ENCODE results near the gene HK1. TPM values are rescaled to one million over a fixed set of nuclear protein-coding genes. Genes with fewer than 3 reads are reported as not detected.
A peak's percentile ranks its signal among the peaks of the same experiment; 100 is the strongest.

The HK1 gene
- total RNA-seq, 2 experiments from 2014 or later = 118 to 123 TPM

DNA sequence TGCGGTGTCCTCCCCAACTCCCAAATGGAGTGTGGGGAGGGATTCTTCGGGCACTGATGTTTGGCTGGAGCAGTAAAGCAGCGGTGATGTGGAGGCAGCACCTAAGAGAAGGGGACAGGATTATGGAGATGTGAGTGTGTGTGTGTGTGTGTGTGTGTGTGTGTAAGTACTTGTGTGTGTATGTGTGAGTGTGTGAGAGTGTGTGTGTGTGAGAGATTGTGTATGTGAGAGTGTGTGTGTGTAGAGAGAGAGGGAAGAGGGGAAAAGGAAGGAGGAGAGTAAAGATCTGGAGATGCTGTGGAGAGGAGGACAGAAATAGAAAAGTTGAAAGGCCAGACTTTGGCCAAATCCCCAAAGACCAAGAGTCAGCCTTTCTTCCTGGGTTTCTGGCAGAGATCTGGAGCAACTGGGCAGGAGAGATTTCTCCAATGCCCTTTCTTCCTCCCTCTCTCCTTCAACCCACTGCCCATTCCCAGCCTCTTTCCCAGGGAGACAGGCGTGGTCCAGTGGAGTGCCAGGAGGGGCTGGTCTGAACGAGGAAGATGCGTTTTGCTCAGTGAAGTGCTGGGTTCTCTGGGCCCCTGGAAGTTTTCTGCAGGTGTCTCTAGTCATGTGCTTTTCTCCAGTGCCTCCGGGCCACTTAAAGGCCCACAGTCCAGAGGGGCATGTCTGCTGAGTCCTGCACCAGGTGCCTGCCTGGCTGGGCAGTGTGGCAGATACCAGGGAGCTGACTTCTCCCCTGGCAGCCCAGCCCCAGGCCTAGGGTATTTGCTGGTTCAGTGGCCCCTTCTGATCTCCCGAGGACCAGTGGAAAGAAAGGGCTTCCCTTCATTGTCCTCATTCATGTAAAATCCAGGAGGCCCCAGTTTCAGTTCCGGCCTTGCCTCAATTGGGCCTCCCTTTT lies 60.5 kb downstream of the HK1 start:
- DNase-seq (no peak), ATAC-seq (ENCODE audit: low read depth) (no peak)
- peaks cover 28% of the 10 kb centered on the region for H3K36me3 Mint-ChIP-seq
- peaks cover 55% of the 10 kb centered on the region for H3K4me1 Mint-ChIP-seq
- H3K27me3 Mint-ChIP-seq = no peaks in the 10 kb centered on the region
- peak overlapping the region; percentile 25 for H3K27ac Mint-ChIP-seq
- POLR2A ChIA-PET = interaction anchor here (0.6 kb wide), 1 partner anchor 660 kb away, joined by 3 read pairs; no protein-coding TSS in a partner anchor
- H3K4me3 Mint-ChIP-seq = no peak overlapping the region
- H3K9me3 Mint-ChIP-seq = no peaks in the 10 kb centered on the region

DNA sequence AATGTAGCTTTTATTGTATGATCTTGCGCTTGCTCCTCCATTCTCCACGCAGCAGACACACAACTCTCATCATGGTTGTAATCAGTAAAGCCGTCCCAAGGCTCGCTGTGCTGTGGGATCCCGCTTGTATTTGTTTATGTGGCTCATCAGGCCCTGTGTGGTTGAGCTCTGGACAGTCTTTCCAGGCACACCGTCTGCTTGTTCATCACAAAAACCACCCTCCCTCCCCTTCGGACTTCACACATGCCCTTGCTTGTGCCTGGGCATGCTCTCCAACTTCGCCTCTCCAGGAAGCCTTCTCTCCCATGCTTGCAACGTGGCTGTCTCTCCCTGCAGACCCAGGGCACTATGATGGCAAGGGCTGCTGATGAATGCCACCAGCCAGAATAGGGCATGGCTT lies 62.4 kb downstream of the HK1 start:
- H3K27me3 Mint-ChIP-seq = no peaks in the 10 kb centered on the region
- POLR2A ChIA-PET = no interaction called here
- H3K9me3 Mint-ChIP-seq = no peaks in the 10 kb centered on the region
- H3K27ac Mint-ChIP-seq = no peak overlapping the region
- H3K4me3 Mint-ChIP-seq = no peak overlapping the region
- peaks cover 30% of the 10 kb centered on the region for H3K36me3 Mint-ChIP-seq
- no peak for DNase-seq
- ATAC-seq (ENCODE audit: low read depth) = no peak
- H3K4me1 Mint-ChIP-seq = peaks cover 52% of the 10 kb centered on the region

DNA sequence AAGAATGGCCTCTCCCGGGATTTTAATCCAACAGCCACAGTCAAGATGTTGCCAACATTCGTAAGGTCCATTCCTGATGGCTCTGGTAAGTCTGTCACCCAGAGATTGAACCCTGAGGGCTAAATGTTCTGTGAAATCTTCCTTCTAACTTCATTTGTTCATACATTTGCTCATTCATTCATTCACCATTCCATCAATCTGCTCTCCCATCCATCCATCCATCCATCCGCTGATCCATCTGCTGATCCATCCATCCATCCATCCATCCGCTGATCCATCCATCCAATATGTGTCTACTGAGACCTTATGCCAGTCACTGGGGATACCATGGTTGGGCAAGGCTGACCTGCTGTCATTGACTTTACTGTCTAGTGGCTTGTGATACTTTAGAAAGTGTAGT lies 65.6 kb downstream of the HK1 start:
- peaks cover 38% of the 10 kb centered on the region for H3K36me3 Mint-ChIP-seq
- H3K27ac Mint-ChIP-seq = peak overlapping the region; percentile 78
- no peaks in the 10 kb centered on the region for H3K9me3 Mint-ChIP-seq
- peaks cover 62% of the 10 kb centered on the region for H3K4me1 Mint-ChIP-seq
- POLR2A ChIA-PET = interaction anchor here (1.3 to 1.4 kb wide), 2 partner anchors 15 to 16 kb away, joined by 3 to 9 read pairs; no protein-coding TSS in a partner anchor
- H3K4me3 Mint-ChIP-seq = peak overlapping the region; percentile 50
- DNase-seq (no peak), ATAC-seq (ENCODE audit: low read depth) (no peak)
- H3K27me3 Mint-ChIP-seq = no peaks in the 10 kb centered on the region

DNA sequence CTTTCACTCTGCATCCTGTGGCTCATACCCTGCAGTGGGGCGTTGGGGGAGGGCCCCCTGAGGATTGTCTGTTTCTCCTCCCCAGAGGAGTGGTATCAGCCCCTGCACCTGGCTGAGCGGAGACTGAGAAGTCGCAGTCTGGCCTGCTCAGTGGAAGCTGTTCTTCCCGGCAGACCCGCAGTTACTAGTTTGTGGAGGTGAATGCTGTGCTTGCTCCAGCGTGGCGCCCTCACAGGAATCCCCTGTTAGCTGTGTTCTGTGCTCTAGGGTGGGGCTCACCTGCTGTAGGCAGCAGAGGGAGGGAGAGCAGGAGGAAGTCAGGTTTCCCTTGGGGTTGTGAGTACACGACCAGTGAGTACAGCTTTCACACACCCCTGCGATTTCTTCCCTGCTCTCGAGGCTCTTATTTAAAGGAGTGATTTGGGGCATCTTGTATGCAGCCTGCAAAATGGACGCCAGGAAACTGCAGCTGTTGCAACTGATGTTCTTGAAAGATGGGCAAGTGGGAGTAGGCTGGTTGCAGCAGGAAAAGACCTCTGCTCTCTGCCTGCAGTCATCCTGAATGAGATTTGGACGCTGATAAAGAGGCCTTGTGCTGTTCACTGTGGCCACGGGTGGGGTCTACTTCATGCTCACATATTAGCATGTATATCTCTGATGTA lies 66.4 kb downstream of the HK1 start:
- POLR2A ChIA-PET = interaction anchor here (1.0 to 1.8 kb wide), 5 partner anchors 9 to 27 kb away, joined by 3 to 10 read pairs (median 6); no protein-coding TSS in a partner anchor
- Mint-ChIP-seq H3K27me3 (no peaks in the 10 kb centered on the region), H3K4me1 (peaks cover 68% of the 10 kb centered on the region), H3K4me3 (peak overlapping the region; percentile 50), H3K36me3 (peaks cover 43% of the 10 kb centered on the region), H3K9me3 (no peaks in the 10 kb centered on the region), H3K27ac (peak overlapping the region; percentile 78)
- DNase-seq = peak; percentile 52
- ATAC-seq (ENCODE audit: low read depth) = peak; percentile 75

DNA sequence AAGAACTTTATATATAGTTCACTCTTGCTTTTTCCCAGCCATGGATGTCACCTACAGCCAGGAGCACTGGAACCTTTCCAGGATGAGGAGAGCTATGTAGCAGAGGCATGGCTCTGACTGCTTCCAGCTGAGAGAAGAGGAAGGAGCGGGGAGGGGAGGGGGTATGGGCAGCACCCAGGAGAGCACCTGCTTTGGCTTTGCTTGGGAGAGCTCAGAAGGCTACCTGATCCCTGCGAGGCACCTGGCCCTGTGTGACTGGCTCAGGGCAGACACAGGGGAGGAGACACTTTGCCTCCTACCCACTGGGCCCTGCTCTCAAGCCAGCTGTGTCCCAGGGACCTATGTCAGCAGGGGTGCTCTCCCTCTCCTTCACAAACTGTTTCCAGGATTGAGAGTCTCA lies 67.1 kb downstream of the HK1 start:
- Mint-ChIP-seq H3K9me3 (no peaks in the 10 kb centered on the region), H3K27me3 (no peaks in the 10 kb centered on the region), H3K4me1 (peaks cover 74% of the 10 kb centered on the region), H3K4me3 (peak overlapping the region; percentile 50), H3K27ac (peak overlapping the region; percentile 78), H3K36me3 (peaks cover 47% of the 10 kb centered on the region)
- DNase-seq (no peak), ATAC-seq (ENCODE audit: low read depth) (no peak)
- POLR2A ChIA-PET = interaction anchor here (1.4 to 1.8 kb wide), 3 partner anchors 18 to 28 kb away, joined by 6 to 10 read pairs (median 9); no protein-coding TSS in a partner anchor

DNA sequence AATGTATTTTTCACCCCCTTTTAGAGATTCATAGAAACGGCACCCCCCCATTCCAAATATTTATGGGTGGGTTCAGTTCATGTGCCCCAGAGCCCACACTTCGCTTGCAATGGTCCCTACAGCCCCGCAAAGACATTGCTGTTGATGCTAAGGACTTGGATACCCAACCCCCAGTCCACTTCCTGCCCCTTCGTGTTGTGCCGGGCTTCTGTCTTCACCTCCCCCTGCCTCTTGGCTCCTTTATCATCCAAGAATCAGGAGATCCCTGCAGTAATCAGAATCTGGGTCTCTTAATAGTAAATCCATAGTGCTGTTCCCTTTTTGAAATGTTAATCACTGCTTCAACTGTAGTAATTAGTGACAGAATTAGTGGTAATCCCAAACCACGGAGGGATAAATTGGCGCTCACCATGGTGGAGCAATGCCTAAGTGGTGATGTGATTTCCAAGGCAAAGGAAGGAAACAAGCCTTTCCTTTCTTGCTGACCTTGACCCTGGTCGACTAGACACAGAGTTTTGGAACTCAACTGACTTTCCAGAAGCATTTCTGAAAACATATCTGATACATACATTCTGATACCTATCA lies 67.7 kb downstream of the HK1 start:
- peak overlapping the region; percentile 50 for H3K4me3 Mint-ChIP-seq
- peak overlapping the region; percentile 78 for H3K27ac Mint-ChIP-seq
- peaks cover 46% of the 10 kb centered on the region for H3K36me3 Mint-ChIP-seq
- DNase-seq = no peak
- peaks cover 70% of the 10 kb centered on the region for H3K4me1 Mint-ChIP-seq
- POLR2A ChIA-PET = interaction anchor here (1.7 to 1.8 kb wide), 2 partner anchors 27 to 28 kb away, joined by 6 to 10 read pairs; no protein-coding TSS in a partner anchor
- no peaks in the 10 kb centered on the region for H3K9me3 Mint-ChIP-seq
- H3K27me3 Mint-ChIP-seq = no peaks in the 10 kb centered on the region
- no peak for ATAC-seq (ENCODE audit: low read depth)

DNA sequence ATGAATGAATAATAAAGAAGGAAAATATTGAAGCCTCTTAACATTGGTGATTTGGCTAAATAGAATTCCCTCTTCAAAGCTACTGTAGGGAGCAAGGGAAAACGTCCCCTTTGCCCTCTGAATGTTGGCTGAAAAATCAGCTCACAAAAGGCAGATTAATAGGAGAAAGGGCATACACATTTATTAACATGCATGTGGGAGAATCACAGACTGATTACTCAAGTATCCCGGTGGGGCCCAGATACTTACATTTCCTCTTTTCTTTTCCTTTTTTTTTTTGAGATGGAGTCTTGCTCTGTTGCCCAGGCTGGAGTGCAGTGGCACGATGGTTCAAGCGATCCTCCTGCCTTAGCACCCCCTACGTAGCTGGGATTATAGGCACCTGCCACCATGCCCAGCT lies 68.5 kb downstream of the HK1 start:
- no peak for ATAC-seq (ENCODE audit: low read depth)
- POLR2A ChIA-PET = no interaction called here
- no peaks in the 10 kb centered on the region for H3K27me3 Mint-ChIP-seq
- H3K27ac Mint-ChIP-seq = peak overlapping the region; percentile 38
- H3K9me3 Mint-ChIP-seq = no peaks in the 10 kb centered on the region
- peaks cover 51% of the 10 kb centered on the region for H3K36me3 Mint-ChIP-seq
- peaks cover 68% of the 10 kb centered on the region for H3K4me1 Mint-ChIP-seq
- DNase-seq = no peak
- no peak overlapping the region for H3K4me3 Mint-ChIP-seq

DNA sequence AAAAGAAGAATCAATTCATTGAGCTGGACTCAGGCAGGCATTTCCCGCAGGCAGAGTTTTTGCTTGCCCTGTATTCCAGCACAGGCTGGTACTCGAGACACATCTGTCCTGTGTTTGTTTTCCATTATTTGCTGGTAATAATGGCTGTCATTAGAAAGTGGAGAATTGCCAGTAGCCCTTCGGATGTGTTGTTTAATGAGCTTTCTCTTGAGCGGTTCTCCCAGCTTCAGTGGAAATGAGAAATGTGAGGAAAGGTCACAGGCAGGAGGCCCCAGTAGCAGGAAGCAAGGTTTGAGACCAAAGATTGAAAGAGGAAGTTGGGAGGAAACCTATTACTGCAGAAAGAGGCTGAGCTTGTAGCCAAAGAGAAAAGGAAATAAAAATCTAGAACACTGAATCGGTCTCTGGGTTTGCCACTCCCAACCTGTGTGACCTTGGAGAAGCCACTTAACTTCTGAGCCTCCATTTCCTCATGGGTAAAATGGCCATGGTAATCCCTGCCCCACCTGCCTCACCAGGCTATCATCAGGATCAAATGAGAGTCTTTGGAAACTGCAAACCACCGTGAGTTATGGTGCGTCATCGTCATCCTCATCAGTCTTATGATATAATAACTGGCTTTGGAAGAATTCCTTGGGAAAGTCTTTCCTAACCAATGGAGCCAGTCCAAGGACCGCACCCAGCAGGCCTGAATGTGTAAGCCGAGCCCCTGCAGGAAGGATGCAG lies 70.7 kb downstream of the HK1 start:
- H3K4me3 Mint-ChIP-seq = peak overlapping the region; percentile 73
- peaks cover 56% of the 10 kb centered on the region for H3K4me1 Mint-ChIP-seq
- DNase-seq (no peak), ATAC-seq (ENCODE audit: low read depth) (no peak)
- H3K36me3 Mint-ChIP-seq = peaks cover 46% of the 10 kb centered on the region
- POLR2A ChIA-PET = interaction anchor here (0.7 to 1.4 kb wide), 5 partner anchors 10 to 224 kb away, joined by 3 to 5 read pairs (median 3); no protein-coding TSS in a partner anchor
- H3K27me3 Mint-ChIP-seq = no peaks in the 10 kb centered on the region
- no peaks in the 10 kb centered on the region for H3K9me3 Mint-ChIP-seq
- H3K27ac Mint-ChIP-seq = peak overlapping the region; percentile 89

DNA sequence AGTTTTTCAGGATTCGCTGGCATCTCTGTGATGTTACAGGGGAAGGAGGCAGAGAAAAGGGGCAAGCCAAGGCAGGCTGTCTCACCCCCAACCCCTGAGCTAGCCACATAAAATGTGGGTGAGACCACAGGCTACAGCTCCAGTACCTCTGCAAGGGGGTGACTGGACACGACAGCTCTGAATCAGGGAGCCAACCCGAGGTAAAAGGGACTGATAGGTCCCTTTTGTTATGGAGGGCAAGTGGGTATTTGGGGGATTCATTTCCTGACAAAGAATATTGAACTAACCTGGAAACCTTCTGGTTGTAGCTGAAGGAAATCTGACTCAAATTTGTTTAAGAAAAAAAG lies 71.2 kb downstream of the HK1 start:
- POLR2A ChIA-PET = interaction anchor here (0.9 kb wide), 1 partner anchor 225 kb away, joined by 3 read pairs; no protein-coding TSS in a partner anchor
- ATAC-seq (ENCODE audit: low read depth) = no peak
- Mint-ChIP-seq H3K9me3 (peaks cover 1% of the 10 kb centered on the region), H3K27me3 (no peaks in the 10 kb centered on the region), H3K4me3 (no peak overlapping the region), H3K36me3 (peaks cover 47% of the 10 kb centered on the region), H3K4me1 (peaks cover 54% of the 10 kb centered on the region), H3K27ac (peak overlapping the region; percentile 89)
- no peak for DNase-seq

DNA sequence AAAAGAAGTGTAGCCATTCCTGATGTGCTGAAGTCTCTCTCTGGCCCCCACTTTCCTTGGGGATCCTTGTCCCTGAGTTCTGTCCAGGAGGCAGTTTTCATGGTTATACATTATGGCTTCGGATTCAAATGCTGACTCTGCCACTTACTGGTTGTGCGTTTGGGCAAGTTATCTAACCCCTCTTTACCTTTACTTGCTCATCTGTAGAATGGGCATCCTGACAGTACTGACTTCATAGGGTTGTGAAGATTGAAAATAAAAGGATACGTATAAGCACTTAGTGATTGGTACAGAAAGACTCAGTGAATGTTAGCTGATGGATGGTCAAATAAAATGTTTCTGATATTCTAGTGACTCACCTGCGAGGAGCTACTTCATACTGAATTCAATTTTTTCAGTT lies 73.3 kb downstream of the HK1 start:
- peaks cover 38% of the 10 kb centered on the region for H3K4me1 Mint-ChIP-seq

DNA sequence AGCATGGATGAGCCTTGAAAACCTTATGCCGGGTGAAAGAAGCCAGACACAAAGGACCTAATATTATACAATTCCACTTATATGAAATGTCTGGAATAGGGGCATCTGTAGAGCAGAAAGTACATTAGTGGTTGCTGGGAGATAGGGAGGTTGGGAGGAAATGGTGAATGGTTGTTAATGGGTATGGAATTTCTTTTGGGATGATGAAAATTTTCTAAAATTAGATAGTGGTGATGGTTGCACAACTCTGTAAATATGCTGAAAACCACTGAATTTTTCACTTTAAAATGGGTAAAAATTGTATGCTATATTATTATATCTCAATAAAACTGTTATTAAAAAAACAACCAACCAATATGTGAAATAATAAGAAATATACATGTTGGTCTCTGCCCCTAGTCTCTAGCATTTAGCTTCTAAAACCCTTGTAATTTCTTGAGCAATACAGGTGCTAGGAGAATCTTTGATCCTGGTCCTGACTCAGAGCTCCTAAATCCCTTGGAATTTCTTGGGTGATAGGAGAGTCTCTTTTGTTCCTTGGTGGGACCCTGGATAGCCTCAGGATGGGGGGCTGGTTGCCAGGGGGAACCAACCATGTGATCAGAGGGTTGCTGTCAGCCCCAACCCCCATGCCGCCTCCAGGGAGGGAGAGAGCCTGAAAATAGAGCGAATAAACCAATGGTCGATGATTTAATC lies 74.4 kb downstream of the HK1 start:
- H3K9me3 Mint-ChIP-seq = peaks cover 1% of the 10 kb centered on the region
- POLR2A ChIA-PET = no interaction called here
- H3K4me3 Mint-ChIP-seq = no peak overlapping the region
- no peak for ATAC-seq (ENCODE audit: low read depth)
- peaks cover 49% of the 10 kb centered on the region for H3K36me3 Mint-ChIP-seq
- DNase-seq = no peak
- H3K27me3 Mint-ChIP-seq = no peaks in the 10 kb centered on the region
- peaks cover 41% of the 10 kb centered on the region for H3K4me1 Mint-ChIP-seq
- H3K27ac Mint-ChIP-seq = no peak overlapping the region

More for the DNA sequence above, 73.3 kb downstream of the HK1 start:
- POLR2A ChIA-PET = no interaction called here
- H3K36me3 Mint-ChIP-seq = peaks cover 52% of the 10 kb centered on the region
- ATAC-seq (ENCODE audit: low read depth) (no peak), DNase-seq (no peak)
- H3K4me3 Mint-ChIP-seq = no peak overlapping the region
- no peak overlapping the region for H3K27ac Mint-ChIP-seq
- H3K9me3 Mint-ChIP-seq = peaks cover 1% of the 10 kb centered on the region
- H3K27me3 Mint-ChIP-seq = no peaks in the 10 kb centered on the region

DNA sequence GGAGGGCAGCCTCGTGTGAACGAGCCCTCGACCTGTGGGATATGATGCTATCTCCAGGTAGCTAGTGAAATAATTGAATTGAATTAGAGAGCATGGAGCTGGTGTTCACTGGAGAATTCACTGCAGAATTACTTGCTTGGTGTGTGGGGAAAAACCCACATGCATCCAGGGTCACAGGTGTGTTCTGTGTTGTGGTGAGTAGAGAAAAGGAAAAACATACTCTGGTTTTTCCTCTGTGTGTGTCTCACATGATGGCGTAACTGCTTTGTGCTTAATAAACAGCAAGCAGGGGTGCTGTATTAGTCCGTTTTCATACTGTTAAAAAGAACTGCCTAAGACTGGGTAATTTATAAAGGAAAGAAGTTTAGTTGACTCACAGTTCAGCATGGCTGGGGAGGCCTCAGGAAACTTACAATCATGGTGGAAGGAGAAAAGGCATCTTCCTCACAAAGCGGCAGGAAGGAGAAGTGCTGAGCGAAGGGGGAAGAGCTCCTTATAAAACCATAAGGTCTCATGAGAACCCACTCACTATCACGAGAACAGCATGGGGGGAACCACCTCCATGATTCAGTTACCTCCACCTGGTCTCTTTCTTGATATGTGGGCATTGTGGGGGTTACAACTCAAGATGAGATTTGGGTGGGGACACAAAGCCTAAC lies 75.8 kb downstream of the HK1 start:
- Mint-ChIP-seq H3K27me3 (no peaks in the 10 kb centered on the region), H3K36me3 (peaks cover 43% of the 10 kb centered on the region), H3K4me1 (peaks cover 36% of the 10 kb centered on the region), H3K27ac (no peak overlapping the region), H3K4me3 (no peak overlapping the region), H3K9me3 (peaks cover 1% of the 10 kb centered on the region)
- ATAC-seq (ENCODE audit: low read depth) (no peak), DNase-seq (no peak)
- POLR2A ChIA-PET = interaction anchor here (0.6 kb wide), 2 partner anchors 99 to 446 kb away, joined by 3 to 5 read pairs; no protein-coding TSS in a partner anchor
